HepG2 (cell line): ENCODE data around the gene ARMH2. TPM values are rescaled to one million over a fixed set of nuclear protein-coding genes. Genes with fewer than 3 reads are reported as not detected.

Experiments
- ATAC-seq: fragments of 200-7000 bp; cut with Tn5 transposase; 3 replicates; pipeline ENCODE4 v1.9.1; 2020; ENCODE audit warnings: mild to moderate bottlenecking, moderate library complexity
- Bru-seq: library from RNA; stranded (reverse); fragments of 400-500 nt; gene quantifications from one replicate; lab custom pipeline; 2021; lab: Mats Ljungman, UMichigan
- BruChase-seq, 2 experiments: library from RNA; stranded (reverse); fragments of 400-500 nt; gene quantifications; one replicate each; lab custom pipeline; 2021; lab: Mats Ljungman, UMichigan
- BruUV-seq: library from RNA; stranded (reverse); fragments of 400-500 nt; replicated peaks from 2 replicates; lab custom pipeline; 2021; lab: Mats Ljungman, UMichigan
- CTCF ChIA-PET: fragments of 300-600 bp; formaldehyde crosslinking; extraction: SDS; loops from one replicate; lab custom pipeline; 2021; ENCODE audit warnings: low total read pairs, inconsistent platforms, low intra/inter-chr PET ratio; lab: Yijun Ruan, JAX
- POLR2A ChIA-PET: fragments of 350-600 bp; sonication (Branson Sonifier 250); formaldehyde crosslinking; loops from one replicate; lab custom pipeline; 2020; ENCODE audit warnings: antibody characterized with exemption, inconsistent platforms; lab: Yijun Ruan, JAX
- DNase-seq: peaks from one replicate; pipeline ENCODE4 v3.0.0-alpha.2; 2015; ENCODE audit warnings: low spot score
- FAIRE-seq: peaks from 3 replicates; lab custom pipeline; 2011; peaks lifted over from hg19 to GRCh38; lab: Jason Lieb, UNC
- H2AFZ ChIP-seq: one replicate; pipeline ENCODE4 v1.6.1; 2011; ENCODE audit warnings: low read length, inconsistent platforms
- H3K27ac ChIP-seq: fragments of 300-600 bp; 3 replicates; pipeline ENCODE4 v1.8.0; 2011; ENCODE audit warnings: mixed run types, mild to moderate bottlenecking, mixed read lengths, low read length, inconsistent platforms; ENCODE audit not compliant: insufficient read depth; ENCODE audit errors: extremely low read length
- H3K27me3 ChIP-seq, 2 experiments: fragments of 200-600 bp in 1 of 2; 2 replicates in 1 of 2; 3 replicates in 1 of 2; pipeline versions ENCODE4 v1.6.0 to v1.8.0; 2011; ENCODE audit warnings: low read length in 2 of 2, mild to moderate bottlenecking in 2 of 2, moderate library complexity in 2 of 2, inconsistent platforms in 1 of 2; ENCODE audit not compliant: insufficient read depth in 2 of 2, control insufficient read depth in 1 of 2
- H3K36me3 ChIP-seq, 2 experiments: fragments of 200-600 bp in 1 of 2; replicated peaks in 1 of 2; 2 replicates in 1 of 2; 3 replicates in 1 of 2; pipeline versions ENCODE4 v1.5.1 to v1.8.0; 2011; ENCODE audit warnings: low read length in 2 of 2, inconsistent platforms in 1 of 2; ENCODE audit not compliant: insufficient read depth in 2 of 2, control insufficient read depth in 1 of 2
- H3K4me1 ChIP-seq: 2 replicates; pipeline ENCODE4 v1.5.1; 2012; ENCODE audit warnings: low read length, inconsistent platforms; ENCODE audit not compliant: insufficient read depth
- H3K4me2 ChIP-seq: 2 replicates; pipeline ENCODE4 v1.6.0; 2011; ENCODE audit warnings: low read depth, low read length, inconsistent platforms
- H3K4me3 ChIP-seq, 3 experiments: fragments of 200-600 bp in 1 of 3; sonication (generic), shearing (Covaris generic) in 1 of 3; replicated peaks in 1 of 3; 2 replicates each; pipeline ENCODE4 v1.5.1; 2011 to 2016; ENCODE audit warnings: low read length in 3 of 3, inconsistent platforms in 2 of 3, low read depth in 2 of 3, mild to moderate bottlenecking in 2 of 3, control low read depth in 1 of 3, mixed read lengths in 1 of 3; ENCODE audit not compliant: insufficient read depth in 1 of 3
- H3K79me2 ChIP-seq: one replicate; pipeline ENCODE4 v1.6.1; 2011; ENCODE audit warnings: low read length, inconsistent platforms; ENCODE audit not compliant: insufficient read depth
- H3K9ac ChIP-seq: 2 replicates; pipeline ENCODE4 v1.6.0; 2011; ENCODE audit warnings: mild to moderate bottlenecking, low read depth, low read length, inconsistent platforms; ENCODE audit not compliant: insufficient read depth
- H3K9me3 ChIP-seq: 2 replicates; pipeline ENCODE4 v1.5.1; 2012; ENCODE audit warnings: mild to moderate bottlenecking, low read length
- H4K20me1 ChIP-seq: 2 replicates; pipeline ENCODE4 v1.6.0; 2011; ENCODE audit warnings: inconsistent platforms, mild to moderate bottlenecking, low read length, moderate library complexity; ENCODE audit not compliant: insufficient read depth
- ASH2L ChIP-seq: fragments of 300-600, 200-600 bp; sonication (generic); IDR thresholded peaks from 2 replicates; pipeline ENCODE4 v1.7.0; 2017; ENCODE audit warnings: low read depth, mild to moderate bottlenecking, moderate library complexity, mixed read lengths, low read length; ENCODE audit not compliant: insufficient read length
- E2F2 ChIP-seq: sonication (generic); formaldehyde crosslinking; IDR thresholded peaks from 2 replicates; pipeline ENCODE4 v1.4.0; 2020; ENCODE audit warnings: missing genetic modification reagents, borderline replicate concordance
- KLF16 ChIP-seq, 2 experiments: sonication (generic) in 1 of 2; formaldehyde crosslinking in 1 of 2; IDR thresholded peaks; 2 replicates each; pipeline versions ENCODE4 v1.6.1 to v1.8.0; 2016 to 2023; ENCODE audit warnings: missing genetic modification reagents in 2 of 2, missing compliant biosample characterization in 1 of 2
- NFAT5 ChIP-seq: sonication (generic); formaldehyde crosslinking; IDR thresholded peaks from 2 replicates; pipeline ENCODE4 v1.4.0; 2020; ENCODE audit warnings: missing genetic modification reagents
- NFIB ChIP-seq: sonication (generic); formaldehyde crosslinking; IDR thresholded peaks from 2 replicates; pipeline ENCODE4 v1.9.0; 2021; ENCODE audit warnings: missing genetic modification reagents, mild to moderate bottlenecking, borderline replicate concordance
- POLR2AphosphoS2 ChIP-seq: IDR thresholded peaks from 2 replicates; pipeline ENCODE4 v1.6.1; 2011; ENCODE audit warnings: low read depth, low read length, improper control_type of control experiment
- RFX1 ChIP-seq: fragments of 450-650 bp; IDR thresholded peaks from 2 replicates; pipeline ENCODE4 v1.6.1; 2017
- SMYD3 ChIP-seq: sonication (generic); formaldehyde crosslinking; IDR thresholded peaks from 2 replicates; pipeline ENCODE4 v1.8.1; 2023; ENCODE audit warnings: mild to moderate bottlenecking, missing genetic modification reagents
- SP2 ChIP-seq: sonication (generic); formaldehyde crosslinking; IDR thresholded peaks from 2 replicates; pipeline ENCODE4 v1.5.1; 2020; ENCODE audit warnings: mild to moderate bottlenecking, missing genetic modification reagents
- ZMYM3 ChIP-seq: sonication (generic); formaldehyde crosslinking; IDR thresholded peaks from 2 replicates; pipeline ENCODE4 v1.5.1; 2020; ENCODE audit warnings: mild to moderate bottlenecking, missing genetic modification reagents
- ZNF12 ChIP-seq: sonication (generic); formaldehyde crosslinking; IDR thresholded peaks from 2 replicates; pipeline ENCODE4 v1.5.0; 2020; ENCODE audit warnings: missing genetic modification reagents
- ZNF564 ChIP-seq: sonication (generic); formaldehyde crosslinking; IDR thresholded peaks from 2 replicates; pipeline ENCODE4 v1.8.1; 2023; ENCODE audit warnings: mild to moderate bottlenecking, missing genetic modification reagents
- ZSCAN12 ChIP-seq: sonication (generic); formaldehyde crosslinking; IDR thresholded peaks from 2 replicates; pipeline ENCODE4 v1.9.0; 2021; ENCODE audit warnings: mild to moderate bottlenecking, missing genetic modification reagents
- WGBS: methylation state at CpG from one replicate; pipeline ENCODE4 v1.1.6; 2017; ENCODE audit warnings: low lambda C conversion rate; 5-methylcytosine and 5-hydroxymethylcytosine counted together
- in situ Hi-C: cut with HindIII; loops from 2 replicates; pipeline ENCODE4 v1.10.0; 2017; ENCODE audit warnings: low pct_unique_long_range_greater_than_20kb; ENCODE audit not compliant: extremely low pct_ligation_motif_present
- intact Hi-C: fragments of 100-400 bp; cut with micrococcal nuclease; formaldehyde crosslinking; loops from one replicate; pipeline ENCODE4 v1.10.0; 2022; ENCODE audit not compliant: unreplicated experiment
- long read RNA-seq, 2 experiments: library from RNA in 1 of 2; library from polyadenylated mRNA in 1 of 2; stranded (forward) in 1 of 2; unstranded in 1 of 2; transcript quantifications; one replicate each; pipeline ENCODE4 v2.0.0, GENCODE V29; 2019 to 2022
- polyA minus RNA-seq, 3 experiments: library from RNA; depleted of rRNA, polyadenylated mRNA; stranded (reverse); fragments of >200 nt; gene quantifications; 2 replicates each; pipeline ENCODE4 v1.2.3, GENCODE V29; 2011; ENCODE audit warnings: low replicate concordance in 1 of 3
- polyA plus RNA-seq, 8 experiments: library from polyadenylated mRNA; depleted of rRNA in 3 of 8; stranded (reverse) in 7 of 8; unstranded in 1 of 8; fragments of >200 nt; fragmentation: Illumina TruSeq in 4 of 8; extraction: Trizol in 4 of 8; gene quantifications; 2 replicates each; pipeline versions ENCODE4 v1.2.1 to v1.2.3, GENCODE V29; 2011 to 2016; ENCODE audit warnings: low read depth in 4 of 8, missing spikeins in 1 of 8, mixed read lengths in 1 of 8; ENCODE audit not compliant: insufficient read depth in 1 of 8
- total RNA-seq, 5 experiments: library from RNA; depleted of rRNA; stranded (reverse); fragments of >200 nt; fragmentation: Illumina TruSeq; extraction: Trizol; gene quantifications; 2 replicates each; pipeline ENCODE4 v1.2.3, GENCODE V29; 2016; ENCODE audit warnings: low read depth in 1 of 5

ARMH2 gene
- total RNA-seq (2016; rRNA removed; fragmentation: Illumina TruSeq; extraction: Trizol): not detected in 2 replicates
- total RNA-seq (2016; cell fraction: cytosol; rRNA removed; fragmentation: Illumina TruSeq; extraction: Trizol; ENCODE audit: low read depth): not detected in 2 replicates
- total RNA-seq (2016; cell fraction: insoluble cytoplasmic fraction; rRNA removed; fragmentation: Illumina TruSeq; extraction: Trizol): not detected in 2 replicates
- not detected in 2 replicates for total RNA-seq (2016; cell fraction: membrane; rRNA removed; fragmentation: Illumina TruSeq; extraction: Trizol)
- total RNA-seq (2016; cell fraction: nucleus; rRNA removed; fragmentation: Illumina TruSeq; extraction: Trizol): not detected in 2 replicates
- not detected in 2 replicates for polyA plus RNA-seq (2011; rRNA removed)
- not detected in 2 replicates for polyA plus RNA-seq (2011; cell fraction: cytosol; rRNA removed)
- not detected in 2 replicates for polyA plus RNA-seq (2011; cell fraction: nucleus; rRNA removed)
- not detected in 2 replicates for polyA plus RNA-seq (2012)
- polyA plus RNA-seq (2016; cell fraction: cytosol; fragmentation: Illumina TruSeq; extraction: Trizol; ENCODE audit: low read depth): not detected in 2 replicates
- not detected in 2 replicates for polyA plus RNA-seq (2016; cell fraction: insoluble cytoplasmic fraction; fragmentation: Illumina TruSeq; extraction: Trizol; ENCODE audit: low read depth)
- polyA plus RNA-seq (2016; cell fraction: membrane; fragmentation: Illumina TruSeq; extraction: Trizol; ENCODE audit: low read depth): not detected in 2 replicates
- polyA plus RNA-seq (2016; cell fraction: nucleus; fragmentation: Illumina TruSeq; extraction: Trizol; ENCODE audit: insufficient read depth, low read depth): not detected in 2 replicates
- not detected in 2 replicates for polyA minus RNA-seq (2011; rRNA and poly(A)+ RNA removed; ENCODE audit: low replicate concordance)
- polyA minus RNA-seq (2011; cell fraction: cytosol; rRNA and poly(A)+ RNA removed): not detected in 2 replicates
- polyA minus RNA-seq (2011; cell fraction: nucleus; rRNA and poly(A)+ RNA removed): not detected in 2 replicates
- Bru-seq, nascent RNA: not detected
- percentile 28 among the genes with signal in this experiment for BruChase-seq, experiment 1, labeled RNA remaining after a 6-hour chase
- not detected for BruChase-seq, experiment 2, labeled RNA remaining after a 2-hour chase
- long read RNA-seq, experiment 1: 0 reads
- long read RNA-seq, experiment 2: 0 reads

- CTCF ChIA-PET: no interaction called here
- H3K27ac ChIP-seq: no peak within 1 kb of the TSS
- H3K27me3 ChIP-seq: no peaks in the 10 kb centered on the region
- POLR2A ChIA-PET: interaction anchor here (1.0 kb wide), 1 partner anchor 77 kb away, joined by 3 read pairs; no protein-coding TSS in a partner anchor
- no peak within 1 kb of the TSS for H2AFZ ChIP-seq
- 45% methylated on average over 13 of the region's 13 CpGs for WGBS
- DNase-seq: no peak
- in situ Hi-C loops: no loop called here
- H3K36me3 ChIP-seq: no peaks in the 10 kb centered on the region
- H3K4me2 ChIP-seq: peak within 1 kb of the TSS; percentile 52
- no peaks in the 10 kb centered on the region for H3K79me2 ChIP-seq
- no peak within 1 kb of the TSS for H3K9ac ChIP-seq
- no TSS peak for BruUV-seq
- H3K4me3 ChIP-seq: 0 out of 6 replicates have a peak within 1 kb of the TSS, but pooled peaks of 1 of the 3 experiments have one; percentile 7
- peak; percentile 56 for FAIRE-seq
- no peaks in the 10 kb centered on the region for H4K20me1 ChIP-seq
- ATAC-seq: peak; percentile 52
- intact Hi-C loops: no loop called here
- peaks cover 42% of the 10 kb centered on the region for H3K4me1 ChIP-seq
- H3K9me3 ChIP-seq: no peaks in the 10 kb centered on the region
- TF ChIP-seq KLF16 (CRISPR knock-in tag; IDR thresholded peaks at IDR 0.05) (0 out of 4 replicates have a peak, but pooled peaks of 1 of the 2 experiments have one; percentile 9), RFX1 (peak; percentile 18; the same call in 1 of the 2 replicates), ZNF12 (CRISPR knock-in tag) (no peak), ASH2L (peak; percentile 41), NFAT5 (CRISPR knock-in tag) (no peak), ZNF564 (CRISPR knock-in tag) (no peak), NFIB (no peak), ZSCAN12 (CRISPR knock-in tag) (no peak), POLR2AphosphoS2 (no peak), ZMYM3 (0 out of 2 replicates have a peak, but pooled peaks have one; percentile 28), SMYD3 (CRISPR knock-in tag) (no peak), SP2 (no peak), E2F2 (CRISPR knock-in tag) (no peak)
Observed at GRCh38 chr6:24798740-24799540, at the start of gene ARMH2. Gene ARMH2, minus strand, starts transcription at chr6:24798917. Its CDS starts 60 bp downstream, at chr6:24798857.
